Endothelial cell of hepatic sinusoid (primary cell): Measurements from ENCODE around the gene UNC13B.
"Not testable (repeated sequence)": the region's sequence is repeated elsewhere in the genome, so short reads cannot be mapped to it uniquely, and the experiment has no call there.

ENCODE experiments used
- in situ Hi-C: cut with HindIII; loops from 2 replicates; pipeline ENCODE4 v1.10.0; 2017; ENCODE audit warnings: low sequenced_read_pairs

UNC13B gene

DNA sequence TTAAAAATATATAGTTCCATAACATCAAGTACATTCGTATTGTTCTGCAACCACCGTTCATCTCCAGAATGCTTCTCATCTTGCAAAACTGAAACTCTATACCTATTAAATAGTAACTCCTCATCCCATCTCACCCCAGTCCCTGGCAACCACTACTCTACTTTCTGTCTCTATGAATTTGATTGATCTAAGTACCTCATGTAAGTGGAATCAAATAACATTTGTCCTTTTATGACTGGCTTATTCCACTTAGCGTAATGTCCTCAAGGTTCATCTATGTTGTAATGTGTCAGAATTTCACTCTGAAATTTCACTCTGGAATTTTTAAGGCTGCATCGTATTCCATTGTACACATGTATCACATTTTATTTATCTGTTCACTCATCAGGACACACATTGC is 196.0 kb downstream of the UNC13B start:
- in situ Hi-C loops, result no loop called here

- in situ Hi-C loops, result no loop called here
Observed at GRCh38 chr9:35364817-35365585, 203.2 kb downstream of the UNC13B start.

GRCh38 chr9:35366627-35367026 is 204.8 kb downstream of the UNC13B start:
- in situ Hi-C loops, result no loop called here

DNA sequence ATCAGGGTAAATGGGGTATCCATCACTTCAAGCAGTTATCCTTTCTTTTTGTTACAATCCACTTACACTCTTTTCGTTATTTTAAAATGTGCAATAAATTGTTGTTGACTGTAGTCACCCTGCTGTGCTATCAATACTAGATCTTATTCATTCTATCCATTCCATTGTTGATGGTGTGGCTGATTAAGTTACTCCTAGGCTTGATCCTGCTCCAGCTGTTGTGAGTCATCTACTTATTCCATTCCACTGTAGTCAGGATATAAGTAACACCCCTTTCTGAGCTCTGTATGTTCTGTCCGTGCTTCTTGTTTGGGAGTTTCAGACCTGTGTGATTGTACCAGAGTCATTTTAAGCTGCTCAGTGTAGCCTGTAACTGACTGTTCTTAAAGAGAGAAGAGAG is 205.6 kb downstream of the UNC13B start:
- in situ Hi-C loops, result no loop called here

DNA sequence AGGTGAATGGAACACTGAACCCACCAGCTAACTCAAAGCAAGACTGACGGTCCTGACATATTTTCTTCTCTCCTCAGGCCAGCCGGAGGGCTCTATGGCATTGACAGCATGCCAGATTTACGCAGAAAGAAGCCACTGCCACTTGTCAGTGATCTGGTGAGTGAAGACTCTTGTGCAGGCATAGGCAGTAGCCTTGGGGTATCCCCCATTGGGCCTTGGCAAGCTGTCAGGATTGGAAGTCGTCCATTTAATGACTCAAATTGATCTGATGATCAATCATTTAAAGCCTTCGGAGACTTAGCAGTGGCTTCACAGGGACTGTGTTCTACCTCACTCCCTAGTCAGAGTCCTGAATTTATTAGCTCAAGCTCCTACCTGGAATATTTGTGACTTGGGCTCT is 208.4 kb downstream of the UNC13B start:
- in situ Hi-C loops, result no loop called here

DNA sequence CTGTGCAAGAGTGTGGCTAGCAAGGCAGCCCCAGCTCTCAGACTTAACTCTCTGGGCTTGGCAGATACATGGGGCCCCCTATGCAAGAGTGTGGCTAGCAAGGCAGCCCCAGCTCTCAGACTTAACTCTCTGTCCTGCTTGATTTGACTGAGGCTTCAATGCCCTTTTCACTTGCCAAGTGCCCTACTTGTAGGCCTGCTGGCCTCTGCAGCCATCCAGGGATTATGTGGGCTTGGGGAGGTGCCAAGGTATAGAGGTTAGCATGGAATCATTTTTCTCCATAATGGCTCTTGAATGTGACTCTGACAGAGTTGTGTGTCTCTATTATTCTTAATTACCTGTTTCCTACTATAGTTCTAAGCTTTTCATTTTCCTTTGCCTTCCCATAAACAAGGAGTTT is 212.6 kb downstream of the UNC13B start:
- in situ Hi-C loops, result no loop called here

- in situ Hi-C loops, result no loop called here
Observed at GRCh38 chr9:35374910-35375309, 213.1 kb downstream of the UNC13B start.

DNA sequence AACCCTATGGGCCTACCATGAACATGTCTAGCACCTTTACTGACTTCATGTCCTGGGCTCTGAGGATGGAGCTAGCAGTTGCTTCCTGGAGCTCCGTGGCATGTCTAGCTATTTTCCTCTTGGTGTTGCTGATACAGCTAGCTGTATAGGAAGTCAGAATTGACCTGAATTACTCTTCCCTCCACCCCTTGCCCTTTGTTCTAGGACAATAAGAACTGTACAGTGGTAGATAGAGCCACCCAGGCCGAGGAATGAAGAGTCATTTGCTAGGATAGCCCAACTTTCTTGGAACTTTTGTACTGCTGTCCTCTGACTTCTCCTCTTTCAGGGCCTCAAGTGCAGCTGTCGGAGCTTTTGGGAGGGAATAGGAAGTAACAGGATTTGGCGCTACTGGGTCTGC is 218.2 kb downstream of the UNC13B start:
- in situ Hi-C loops, result no loop called here

- in situ Hi-C loops, result no loop called here
Observed at GRCh38 chr9:35380619-35381018, 218.8 kb downstream of the UNC13B start.

DNA sequence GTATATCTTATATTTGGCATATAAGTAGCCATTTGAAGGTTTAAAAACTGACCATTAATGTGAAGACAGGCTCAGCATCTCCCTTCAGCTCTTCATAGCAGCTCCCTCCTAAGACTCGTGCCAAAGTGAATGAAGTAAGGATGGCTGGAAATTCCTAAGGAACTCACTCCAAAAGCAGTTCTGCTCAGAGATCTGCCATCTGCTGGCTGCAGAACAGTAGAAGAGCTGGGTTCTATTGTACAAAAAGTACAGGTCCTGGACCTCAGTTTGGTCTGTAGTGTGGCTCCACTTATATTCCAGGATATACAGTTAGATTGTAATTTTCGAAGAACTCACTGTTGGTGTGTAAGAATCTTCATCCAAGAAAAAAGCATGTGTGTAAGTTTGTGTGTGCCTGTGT is 223.2 kb downstream of the UNC13B start:
- in situ Hi-C loops, result loop anchor here (5.0 kb wide), 2 partner anchors 33 to 52 kb away; no protein-coding TSS in a partner anchor

DNA sequence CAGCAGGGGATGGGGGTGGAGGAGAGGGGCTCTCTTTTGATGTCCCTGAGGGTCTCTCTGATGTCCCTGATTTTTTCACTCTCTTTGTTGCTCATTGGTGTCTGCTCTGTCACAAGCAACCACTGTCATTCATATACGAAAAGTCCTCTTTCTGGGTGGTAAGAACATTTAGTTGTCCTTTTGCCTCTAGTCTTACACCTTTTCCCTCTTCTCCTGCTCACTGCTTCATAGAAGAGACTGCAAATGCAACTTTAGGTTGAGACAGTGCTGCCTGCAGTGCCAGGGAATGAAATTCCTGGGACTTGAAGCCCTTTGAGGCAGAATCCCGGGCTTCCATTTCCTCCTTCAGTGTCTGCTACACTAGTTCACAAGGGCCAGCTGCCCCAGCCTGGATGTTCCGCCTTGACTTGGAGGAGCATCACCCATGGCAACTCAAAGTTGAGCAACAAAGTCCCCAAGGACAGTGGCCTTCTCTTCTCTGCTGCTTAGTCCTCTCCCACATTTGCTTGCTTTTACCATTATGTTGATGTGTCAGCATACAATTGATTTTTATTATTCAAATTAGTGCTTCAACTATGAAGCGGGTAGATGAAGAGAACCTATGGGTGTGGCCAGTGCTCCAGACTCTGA is 233.4 kb downstream of the UNC13B start:
- in situ Hi-C loops, result no loop called here

DNA sequence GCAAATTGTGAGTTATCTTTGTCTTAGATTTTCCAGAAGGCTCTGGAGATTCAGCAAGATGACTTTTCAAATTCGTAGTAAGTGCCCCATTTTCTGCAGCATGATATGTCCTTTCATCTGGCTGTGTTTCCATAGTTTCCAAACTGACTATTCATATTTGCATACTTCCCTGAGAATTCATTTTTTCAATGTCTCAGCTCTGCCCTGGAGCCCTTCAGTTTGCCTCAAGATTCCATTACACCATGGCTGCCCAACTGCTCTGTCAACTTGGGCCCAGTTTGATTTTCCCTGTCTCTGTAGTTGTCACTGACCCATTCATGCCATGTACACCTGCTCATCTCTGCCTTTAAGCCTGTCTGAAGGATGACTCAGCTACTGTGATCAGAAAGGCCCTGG is 233.9 kb downstream of the UNC13B start:
- in situ Hi-C loops, result no loop called here

- in situ Hi-C loops, result no loop called here
Observed at GRCh38 chr9:35396560-35397215, 234.9 kb downstream of the UNC13B start.

GRCh38 chr9:35397216-35397698 is 235.4 kb downstream of the UNC13B start:
- in situ Hi-C loops, result no loop called here

- in situ Hi-C loops, result no loop called here
Observed at GRCh38 chr9:35397923-35398322, 236.1 kb downstream of the UNC13B start.

- in situ Hi-C loops, result no loop called here
Observed at GRCh38 chr9:35398651-35399335, 237.0 kb downstream of the UNC13B start.

DNA sequence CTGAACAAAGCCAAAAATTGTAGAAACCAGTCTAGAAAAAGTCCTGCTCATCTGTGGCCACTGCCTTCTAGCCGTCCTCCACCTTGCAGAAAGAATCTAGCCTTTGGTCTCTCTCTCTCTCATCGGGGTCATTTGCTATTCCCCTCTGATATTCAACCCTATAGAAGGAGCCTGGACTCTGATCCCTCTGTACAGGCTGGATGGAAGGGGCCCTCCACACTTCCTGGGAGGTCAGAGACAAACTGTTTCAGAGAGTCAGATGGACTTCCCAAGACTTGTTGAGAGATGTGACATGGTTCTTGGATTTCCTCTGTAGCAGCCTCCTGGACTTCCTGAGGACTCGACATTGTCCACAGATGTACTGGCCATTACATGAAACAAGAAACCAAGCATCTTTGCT is 243.1 kb downstream of the UNC13B start:
- in situ Hi-C loops, result no loop called here

DNA sequence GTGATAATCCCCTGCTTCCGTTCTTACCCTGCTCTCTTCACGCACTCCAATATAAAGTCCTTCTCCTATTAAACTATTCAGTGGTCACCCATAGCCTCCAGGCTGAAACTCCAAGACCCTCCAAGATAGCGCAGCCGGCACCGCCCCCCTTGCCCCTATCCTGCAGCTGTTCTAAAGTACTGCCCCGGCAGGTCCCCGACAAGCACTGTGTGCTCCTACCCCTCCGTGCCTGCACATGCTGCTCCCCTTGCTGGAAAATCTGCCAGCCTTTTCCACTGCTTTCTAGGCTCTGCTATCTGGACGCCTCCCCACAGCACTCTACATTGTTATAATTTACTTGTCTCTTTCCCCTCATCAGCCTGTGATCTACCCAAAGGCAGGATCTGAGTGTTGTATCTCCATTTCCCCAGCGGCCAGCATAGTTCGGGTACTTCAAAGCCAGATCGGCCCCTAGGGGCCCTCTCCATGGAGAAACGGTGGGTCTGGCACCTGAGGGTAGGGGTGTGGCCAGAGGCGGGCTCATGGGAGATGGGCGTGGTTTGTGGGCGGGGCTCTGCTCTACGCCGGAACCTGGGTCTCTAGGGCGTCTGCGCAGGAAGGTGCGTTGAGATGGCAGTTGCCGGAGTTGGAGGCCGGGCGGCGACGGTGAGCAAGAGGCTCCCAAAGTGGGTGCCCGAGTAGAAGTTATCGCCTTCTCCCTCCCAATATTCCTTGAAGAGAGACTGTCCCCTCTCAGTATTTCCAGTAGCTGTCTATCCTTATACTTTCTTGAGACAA is 244.6 kb downstream of the UNC13B start:
- in situ Hi-C loops, result no loop called here

DNA sequence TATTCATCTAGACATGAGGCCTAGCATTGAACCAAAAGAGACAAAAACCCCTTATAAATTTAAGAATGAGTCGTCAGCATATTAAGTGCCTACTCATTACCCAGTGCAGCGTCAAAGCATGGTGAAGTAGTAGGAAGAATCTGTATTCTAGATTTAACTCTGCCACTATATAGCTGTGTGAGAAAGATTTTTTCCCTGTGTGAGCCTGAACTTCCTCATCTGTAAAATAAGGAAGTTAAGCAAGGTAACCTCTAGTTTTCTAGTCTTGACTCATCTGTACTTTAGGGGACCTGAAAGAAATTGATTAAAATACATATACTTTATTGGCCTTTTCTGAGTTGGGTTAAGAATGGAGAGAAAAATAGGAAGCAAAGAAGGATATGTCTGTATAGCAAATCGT is 246.0 kb downstream of the UNC13B start:
- in situ Hi-C loops, result no loop called here

DNA sequence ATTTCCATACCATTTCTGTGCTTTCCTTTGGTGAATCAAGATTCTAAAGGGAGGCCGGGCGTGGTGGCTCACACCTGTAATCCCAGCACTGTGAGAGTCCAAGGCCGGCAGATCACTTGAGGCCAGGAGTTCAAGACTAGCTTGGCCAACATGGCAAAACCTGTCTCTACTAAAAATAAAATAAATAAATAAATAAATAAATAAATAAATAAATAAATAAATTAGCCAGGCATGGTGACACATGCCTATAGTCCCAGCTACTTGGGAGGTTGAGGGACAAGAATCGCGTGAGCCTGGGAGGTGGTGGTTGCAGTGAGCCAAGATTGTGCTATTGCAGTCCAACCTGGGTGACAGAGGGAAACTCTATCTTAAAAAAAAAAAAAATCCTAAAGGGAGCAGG is 247.6 kb downstream of the UNC13B start:
- in situ Hi-C loops, result not testable (repeated sequence)

DNA sequence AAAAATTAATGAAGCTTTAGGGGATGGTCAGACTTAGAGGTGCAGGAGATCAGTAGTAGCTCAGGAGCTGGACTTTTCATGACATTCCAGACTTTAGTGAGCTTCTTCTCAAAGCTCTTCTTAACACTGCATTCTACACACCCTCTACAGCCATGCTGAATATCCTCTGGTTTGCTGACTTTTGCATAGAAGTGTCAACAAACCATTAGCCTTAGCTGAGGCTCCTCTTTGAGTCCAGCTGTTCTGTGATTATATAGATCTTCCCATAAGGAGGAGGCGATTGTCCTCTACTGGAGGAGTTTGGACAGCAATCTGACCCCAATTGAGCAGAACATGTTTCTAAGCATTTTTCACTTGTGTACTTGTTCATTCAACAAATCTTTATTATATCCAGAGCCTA is 253.1 kb downstream of the UNC13B start:
- in situ Hi-C loops, result no loop called here
